GM23248 (cell line): ENCODE measurements around the gene CHDH. TPM values are rescaled to one million over a fixed set of nuclear protein-coding genes. Genes with fewer than 3 reads are reported as not detected.

ENCODE experiments used
- DNase-seq: peaks from one replicate; pipeline ENCODE4 v3.0.0-alpha.2; 2015
- H2AFZ ChIP-seq: fragments of 200-600 bp; sonication (generic); 2 replicates; pipeline ENCODE4 v1.6.1; 2016; ENCODE audit warnings: antibody characterized with exemption
- H3F3A ChIP-seq: fragments of 200-600 bp; sonication (generic); 2 replicates; pipeline ENCODE4 v1.6.1; 2016; ENCODE audit warnings: mild to moderate bottlenecking, antibody characterized with exemption, mixed run types; ENCODE audit not compliant: insufficient read depth
- H3K27ac ChIP-seq: fragments of 200-600 bp; sonication (generic); 2 replicates; pipeline ENCODE4 v1.5.1; 2016; ENCODE audit warnings: mild to moderate bottlenecking
- H3K27me3 ChIP-seq: fragments of 200-600 bp; sonication (generic); replicated peaks from 2 replicates; pipeline ENCODE4 v1.6.1; 2016; ENCODE audit warnings: mild to moderate bottlenecking; ENCODE audit not compliant: insufficient read depth
- H3K36me3 ChIP-seq: fragments of 200-600 bp; sonication (generic); 2 replicates; pipeline ENCODE4 v1.6.1; 2016; ENCODE audit warnings: low read depth, mild to moderate bottlenecking
- H3K4me1 ChIP-seq: fragments of 200-600 bp; sonication (generic); 2 replicates; pipeline ENCODE4 v1.6.1; 2016; ENCODE audit warnings: mild to moderate bottlenecking; ENCODE audit not compliant: insufficient read depth
- H3K4me2 ChIP-seq: fragments of 200-600 bp; sonication (generic); one replicate; pipeline ENCODE4 v1.6.1; 2016; ENCODE audit warnings: mild to moderate bottlenecking; ENCODE audit not compliant: unreplicated experiment
- H3K4me3 ChIP-seq: fragments of 200-600 bp; sonication (generic); 2 replicates; pipeline ENCODE4 v1.5.1; 2016; ENCODE audit warnings: mild to moderate bottlenecking
- H3K79me2 ChIP-seq: fragments of 200-600 bp; sonication (generic); 2 replicates; pipeline ENCODE4 v1.6.1; 2016; ENCODE audit warnings: mild to moderate bottlenecking; ENCODE audit not compliant: insufficient read depth
- H3K9ac ChIP-seq: fragments of 200-600 bp; sonication (generic); 2 replicates; pipeline ENCODE4 v1.6.1; 2016; ENCODE audit warnings: mild to moderate bottlenecking
- H3K9me2 ChIP-seq: fragments of 200-600 bp; sonication (generic); 2 replicates; pipeline ENCODE4 v1.6.1; 2016; ENCODE audit warnings: mixed run types, mild to moderate bottlenecking, moderate library complexity; ENCODE audit not compliant: insufficient read depth
- H3K9me3 ChIP-seq: fragments of 200-600 bp; sonication (generic); one replicate; pipeline ENCODE4 v1.6.1; 2017; ENCODE audit warnings: low read depth
- H4K20me1 ChIP-seq: fragments of 200-600 bp; sonication (generic); 2 replicates; pipeline ENCODE4 v1.6.0; 2016; ENCODE audit not compliant: insufficient read depth
- EZH2 ChIP-seq: fragments of 200-600 bp; sonication (generic); IDR thresholded peaks from 2 replicates; pipeline ENCODE4 v1.6.1; 2018; ENCODE audit warnings: antibody characterized with exemption, mild to moderate bottlenecking; ENCODE audit not compliant: insufficient read depth, poor library complexity, severe bottlenecking
- EZH2phosphoT487 ChIP-seq: fragments of 200-600 bp; sonication (generic); IDR thresholded peaks from 2 replicates; pipeline ENCODE4 v1.6.1; 2018; ENCODE audit warnings: antibody characterized with exemption, moderate library complexity, mild to moderate bottlenecking, low read depth; ENCODE audit not compliant: insufficient read depth
- WGBS, 2 experiments: methylation state at CpG; one replicate each; pipeline ENCODE4 v1.1.6; 2015 to 2017; ENCODE audit warnings: low lambda C conversion rate in 2 of 2, low coverage in 1 of 2; ENCODE audit errors: missing lambda C conversion rate in 2 of 2; 5-methylcytosine and 5-hydroxymethylcytosine counted together
- in situ Hi-C: fragments of 300-500 bp; cut with MboI; formaldehyde crosslinking; loops from 2 replicates; pipeline ENCODE4 v1.15.0; 2020
- polyA plus RNA-seq: library from polyadenylated mRNA; unstranded; fragments of >200 nt; fragmentation: Nextera tagmentation; extraction: Ambion mirVana; gene quantifications from 2 replicates; pipeline ENCODE4 v1.2.1, GENCODE V29; 2016
- total RNA-seq: library from RNA; depleted of rRNA; stranded (reverse); fragments of >200 nt; shearing (Covaris generic); gene quantifications from 2 replicates; pipeline ENCODE4 v1.2.3, GENCODE V29; 2014

CHDH gene
- total and polyA plus RNA-seq, 2 experiments from 2014 or later: 0.11 TPM; not detected in 1

- no peak overlapping the region for H3K27ac ChIP-seq
- H3K36me3 ChIP-seq: no peaks in the 10 kb centered on the region
- H3F3A ChIP-seq: peaks cover 12% of the 10 kb centered on the region
- in situ Hi-C loops: no loop called here
- peaks cover 37% of the 10 kb centered on the region for H3K4me1 ChIP-seq
- H3K9me3 ChIP-seq: no peaks in the 10 kb centered on the region
- no peaks in the 10 kb centered on the region for H4K20me1 ChIP-seq
- H3K79me2 ChIP-seq: no peaks in the 10 kb centered on the region
- H3K9me2 ChIP-seq: no peaks in the 10 kb centered on the region
- no peak overlapping the region for H3K4me2 ChIP-seq
- H3K4me3 ChIP-seq: no peak overlapping the region
- DNase-seq: no peak
- no peak overlapping the region for H3K9ac ChIP-seq
- no peak for TF ChIP-seq EZH2
- no peak for TF ChIP-seq EZH2phosphoT487
- 91 to 92% methylated on average over 5 of the region's 5 CpGs for WGBS, 2 experiments
- no peaks in the 10 kb centered on the region for H3K27me3 ChIP-seq
- H2AFZ ChIP-seq: no peak overlapping the region
These were observed 71.2 kb downstream of the CHDH start for GRCh38 chr3:53775018-53775417.

DNA sequence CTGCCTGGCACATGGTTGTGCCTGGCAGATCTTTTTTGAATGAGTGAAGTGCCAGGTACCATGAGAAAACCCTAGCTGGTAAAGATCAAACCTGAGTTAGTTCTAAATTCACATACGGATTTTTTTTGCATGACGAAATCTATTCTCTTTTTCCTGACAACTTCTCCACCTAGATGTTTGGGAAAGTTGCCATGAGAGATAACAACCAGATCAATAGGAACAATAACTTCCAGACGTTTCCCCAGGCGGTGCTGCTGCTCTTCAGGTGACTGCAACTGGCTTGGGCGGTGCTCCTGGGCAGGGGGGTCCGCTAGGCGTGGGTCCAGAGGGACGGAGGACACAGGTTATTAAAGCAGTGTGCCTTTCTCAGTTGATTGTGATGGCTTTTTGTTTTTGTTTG, 71.8 kb downstream of the CHDH start:
- no peak overlapping the region for H3K4me2 ChIP-seq
- H3K9ac ChIP-seq: no peak overlapping the region
- H3K9me3 ChIP-seq: no peaks in the 10 kb centered on the region
- 79 to 84% methylated on average over 8 of the region's 8 CpGs for WGBS, 2 experiments
- no peak for DNase-seq
- no peaks in the 10 kb centered on the region for H3K9me2 ChIP-seq
- peaks cover 37% of the 10 kb centered on the region for H3K4me1 ChIP-seq
- no peak overlapping the region for H2AFZ ChIP-seq
- TF ChIP-seq EZH2phosphoT487: no peak
- TF ChIP-seq EZH2: no peak
- no peaks in the 10 kb centered on the region for H3K27me3 ChIP-seq
- H3F3A ChIP-seq: peaks cover 12% of the 10 kb centered on the region
- H3K27ac ChIP-seq: no peak overlapping the region
- in situ Hi-C loops: no loop called here
- no peak overlapping the region for H3K4me3 ChIP-seq
- H3K36me3 ChIP-seq: no peaks in the 10 kb centered on the region
- H4K20me1 ChIP-seq: no peaks in the 10 kb centered on the region
- no peaks in the 10 kb centered on the region for H3K79me2 ChIP-seq

DNA sequence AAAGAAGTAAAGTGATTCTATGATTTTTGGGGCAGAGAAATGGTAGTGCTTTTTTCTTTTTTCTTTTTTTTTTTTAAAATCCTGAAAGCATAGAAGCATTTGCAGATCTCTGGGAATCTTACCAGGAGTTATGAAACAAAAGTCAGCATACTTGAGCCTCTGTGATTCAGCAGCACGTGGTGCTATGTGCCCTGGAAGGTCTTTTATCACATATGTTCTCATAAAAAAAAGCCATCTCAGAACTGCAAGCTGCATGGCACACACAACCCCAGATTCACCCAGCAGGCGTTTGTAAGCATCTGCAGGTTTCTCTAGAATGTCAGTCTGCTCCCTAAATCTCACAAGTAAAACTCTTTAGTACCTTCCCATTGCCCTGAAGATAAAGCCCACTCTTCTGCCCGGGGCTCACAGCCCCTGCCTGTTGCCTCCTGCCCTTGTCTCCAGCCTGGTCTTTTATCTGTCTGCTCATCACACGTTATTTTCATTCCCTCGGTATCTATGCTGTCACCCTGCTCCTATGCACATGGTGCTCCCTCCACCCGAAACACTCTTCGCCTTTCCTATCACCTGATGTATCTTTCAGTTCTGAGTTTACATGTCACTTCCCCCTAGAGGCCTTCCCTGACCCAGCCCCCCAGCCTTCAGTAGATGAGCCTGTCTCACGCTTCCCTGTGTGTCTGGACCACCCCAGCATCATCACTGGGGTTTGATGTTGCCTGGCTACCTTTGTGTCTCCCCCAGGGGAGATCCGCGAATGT, 72.4 kb downstream of the CHDH start:
- peak overlapping the region; percentile 45; the same call in 1 of the 2 replicates for H3K9ac ChIP-seq

GRCh38 chr3:53773021-53773436, 73.2 kb downstream of the CHDH start:
- WGBS, 2 experiments: 7 to 8% methylated on average over 5 of the region's 5 CpGs
- H3K4me2 ChIP-seq: peak overlapping the region; percentile 54
- in situ Hi-C loops: no loop called here
- no peaks in the 10 kb centered on the region for H4K20me1 ChIP-seq
- TF ChIP-seq EZH2: no peak
- no peak for TF ChIP-seq EZH2phosphoT487
- peak overlapping the region; percentile 45; the same call in 1 of the 2 replicates for H3K9ac ChIP-seq
- DNase-seq: peak; percentile 55
- H3K4me1 ChIP-seq: peaks cover 37% of the 10 kb centered on the region
- H3K9me2 ChIP-seq: no peaks in the 10 kb centered on the region
- no peaks in the 10 kb centered on the region for H3K27me3 ChIP-seq
- H2AFZ ChIP-seq: peak overlapping the region; percentile 43
- peak overlapping the region; percentile 60 for H3K27ac ChIP-seq
- no peak overlapping the region for H3K4me3 ChIP-seq
- H3F3A ChIP-seq: peaks cover 12% of the 10 kb centered on the region
- no peaks in the 10 kb centered on the region for H3K9me3 ChIP-seq
- no peaks in the 10 kb centered on the region for H3K36me3 ChIP-seq
- no peaks in the 10 kb centered on the region for H3K79me2 ChIP-seq

More for the DNA sequence above, 72.4 kb downstream of the CHDH start:
- in situ Hi-C loops: no loop called here
- H4K20me1 ChIP-seq: no peaks in the 10 kb centered on the region
- H3K9me2 ChIP-seq: no peaks in the 10 kb centered on the region
- H3K9me3 ChIP-seq: no peaks in the 10 kb centered on the region
- H3F3A ChIP-seq: peaks cover 12% of the 10 kb centered on the region
- 45 to 52% methylated on average over 10 of the region's 10 CpGs for WGBS, 2 experiments
- H2AFZ ChIP-seq: peak overlapping the region; percentile 43
- no peaks in the 10 kb centered on the region for H3K36me3 ChIP-seq
- no peaks in the 10 kb centered on the region for H3K79me2 ChIP-seq
- H3K27me3 ChIP-seq: no peaks in the 10 kb centered on the region
- TF ChIP-seq EZH2phosphoT487 (no peak), EZH2 (no peak)
- peak overlapping the region; percentile 54 for H3K4me2 ChIP-seq
- peaks cover 37% of the 10 kb centered on the region for H3K4me1 ChIP-seq
- peak; percentile 95 for DNase-seq
- H3K4me3 ChIP-seq: no peak overlapping the region
- peak overlapping the region; percentile 60 for H3K27ac ChIP-seq
